NCI-H1436 treated with DMSO at 0.1 percent for 48 hours (cell line): ENCODE data around the gene PRADC1.

Experiments used
- DNase-seq: peaks from one replicate; lab custom pipeline; 2025; lab: John Stamatoyannopoulos, UW

The PRADC1 gene

GRCh38 chr2:73258913-73259215, 25.8 kb upstream of the PRADC1 start:
- no peak for DNase-seq

- DNase-seq, result no peak
These were observed 25.3 kb upstream of the PRADC1 start for GRCh38 chr2:73258186-73258912.

GRCh38 chr2:73257425-73258125, 24.5 kb upstream of the PRADC1 start:
- no peak for DNase-seq

- no peak for DNase-seq
These were observed 24.0 kb upstream of the PRADC1 start for GRCh38 chr2:73257021-73257420.

GRCh38 chr2:73256618-73256922, 23.5 kb upstream of the PRADC1 start:
- DNase-seq, result no peak

GRCh38 chr2:73255907-73256617, 23.0 kb upstream of the PRADC1 start:
- no peak for DNase-seq

GRCh38 chr2:73255007-73255644, 22.1 kb upstream of the PRADC1 start:
- no peak for DNase-seq

GRCh38 chr2:73254343-73255006, 21.4 kb upstream of the PRADC1 start:
- DNase-seq, result no peak

GRCh38 chr2:73253901-73254300, 20.9 kb upstream of the PRADC1 start:
- DNase-seq, result no peak

GRCh38 chr2:73253400-73253799, 20.4 kb upstream of the PRADC1 start:
- no peak for DNase-seq

GRCh38 chr2:73252238-73253027, 19.4 kb upstream of the PRADC1 start:
- no peak for DNase-seq

- no peak for DNase-seq
These were observed 18.1 kb upstream of the PRADC1 start for GRCh38 chr2:73250872-73251846.

- DNase-seq, result no peak
These were observed 16.6 kb upstream of the PRADC1 start for GRCh38 chr2:73249636-73250035.

GRCh38 chr2:73246850-73247249, 13.8 kb upstream of the PRADC1 start:
- no peak for DNase-seq

- no peak for DNase-seq
These were observed 11.5 kb upstream of the PRADC1 start for GRCh38 chr2:73244580-73244979.

GRCh38 chr2:73243884-73244570, 11.0 kb upstream of the PRADC1 start:
- no peak for DNase-seq

GRCh38 chr2:73239776-73240175, 6.7 kb upstream of the PRADC1 start:
- DNase-seq, result no peak

GRCh38 chr2:73238976-73239375, 5.9 kb upstream of the PRADC1 start:
- DNase-seq, result no peak

- no peak for DNase-seq
These were observed 5.1 kb upstream of the PRADC1 start for GRCh38 chr2:73238149-73238548.

- no peak for DNase-seq
These were observed 4.1 kb upstream of the PRADC1 start for GRCh38 chr2:73237168-73237567.
